ENCODE data around the gene CPM.

- no peak for TF ChIP-seq CTCF (IDR thresholded peaks at IDR 0.05)
- TF ChIP-seq EP300 (IDR thresholded peaks at IDR 0.05): no peak
- TF ChIP-seq POLR2A (IDR thresholded peaks at IDR 0.05): no peak
- no peak for TF ChIP-seq POLR2AphosphoS5 (IDR thresholded peaks at IDR 0.05)
Measured at GRCh38 chr12:68864604-68865003, 68.4 kb downstream of the CPM start.
